Right cardiac atrium (tissue), 5 donors: ENCODE data around the gene MSANTD4. TPM values are rescaled to one million over a fixed set of nuclear protein-coding genes. Genes with fewer than 3 reads are reported as not detected.
"Not testable (repeated sequence)": the region's sequence is repeated elsewhere in the genome, so short reads cannot be mapped to it uniquely, and the experiment has no call there.

ENCODE experiments used
- ATAC-seq, 2 donors: fragments of 200-7000 bp; cut with Tn5 transposase; one replicate each; pipeline versions ENCODE4 v1.8.0 to v1.9.1; 2020; ENCODE audit warnings: moderate library complexity in 2 of 2, mild to moderate bottlenecking in 1 of 2
- DNase-seq, 3 donors: peaks; one replicate each; pipeline ENCODE4 v3.0.0-alpha.2; 2020
- H3K27ac ChIP-seq: one replicate; pipeline ENCODE4 v1.5.1; 2013; ENCODE audit warnings: mild to moderate bottlenecking, low read length, control low read depth, moderate library complexity
- H3K27me3 ChIP-seq: one replicate; pipeline ENCODE4 v1.6.1; 2013; ENCODE audit not compliant: control insufficient read depth, insufficient read depth
- H3K4me1 ChIP-seq: one replicate; pipeline ENCODE4 v1.6.1; 2013; ENCODE audit warnings: low read length; ENCODE audit not compliant: control insufficient read depth, insufficient read depth
- H3K4me3 ChIP-seq: one replicate; pipeline ENCODE4 v1.5.1; 2013; ENCODE audit warnings: low read length, control low read depth
- H3K9me3 ChIP-seq: one replicate; pipeline ENCODE4 v1.6.1; 2013; ENCODE audit warnings: low read length; ENCODE audit not compliant: control insufficient read depth
- WGBS: extraction: QIAGEN DNeasy Blood & Tissue Kit; methylation state at CpG from one replicate; pipeline ENCODE4 v1.1.7; 2013; 5-methylcytosine and 5-hydroxymethylcytosine counted together
- intact Hi-C, 4 donors: fragments of 100-400 bp; cut with DNase I; formaldehyde crosslinking; loops; one replicate each; pipeline versions ENCODE4 v1.11.0 to v1.14.0; 2022 to 2023
- long read RNA-seq, 4 donors: library from polyadenylated mRNA; unstranded; transcript quantifications; one replicate each; pipeline ENCODE4 v2.0.0, GENCODE V29; 2020 to 2021
- polyA plus RNA-seq: library from polyadenylated mRNA; stranded (reverse); fragments of 200-250 nt; gene quantifications from one replicate; pipeline ENCODE4 v1.2.3, GENCODE V29; 2013
- total RNA-seq, 4 donors: library from RNA; stranded (reverse); fragmentation: NEBNext Ultra II Directional; extraction: Animal tissue kit (Norgen Biotek cat#: 25700); gene quantifications; one replicate each; pipeline ENCODE4 v1.2.1, GENCODE V29; 2021
- donor health status: healthy with polysubstance abuse.
- donor health status: DM: no; HTN: yes; CAD: no.
- donor health status: DM: no; HTN: no; CAD: no.
- donor health status: DM: no; HTN: yes; CAD: no; lungs with severe emphysema.
- donor health status: DM: yes; HTN: yes; CAD: no.

Gene MSANTD4
- total RNA-seq (10 to 100 TPM; 17.9 to 23.8 (median 19.5) TPM), polyA plus RNA-seq (9.9 TPM)
- long read RNA-seq, donor 1, full-length matches to known transcripts: 22 of 48 reads
- long read RNA-seq, donor 1, partial matches to known transcripts: 5 of 48 reads
- long read RNA-seq, donor 1, other reads (novel, unspliced or antisense): 21 of 48 reads
- long read RNA-seq, donor 2, full-length matches to known transcripts: 7 of 12 reads
- long read RNA-seq, donor 2, partial matches to known transcripts: 0 of 12 reads
- long read RNA-seq, donor 2, other reads (novel, unspliced or antisense): 5 of 12 reads
- long read RNA-seq, donor 3, full-length matches to known transcripts: 55 of 104 reads
- long read RNA-seq, donor 3, partial matches to known transcripts: 13 of 104 reads
- long read RNA-seq, donor 3, other reads (novel, unspliced or antisense): 36 of 104 reads
- long read RNA-seq, donor 4, full-length matches to known transcripts: 20 of 24 reads
- long read RNA-seq, donor 4, partial matches to known transcripts: 0 of 24 reads
- long read RNA-seq, donor 4, other reads (novel, unspliced or antisense): 4 of 24 reads

DNA sequence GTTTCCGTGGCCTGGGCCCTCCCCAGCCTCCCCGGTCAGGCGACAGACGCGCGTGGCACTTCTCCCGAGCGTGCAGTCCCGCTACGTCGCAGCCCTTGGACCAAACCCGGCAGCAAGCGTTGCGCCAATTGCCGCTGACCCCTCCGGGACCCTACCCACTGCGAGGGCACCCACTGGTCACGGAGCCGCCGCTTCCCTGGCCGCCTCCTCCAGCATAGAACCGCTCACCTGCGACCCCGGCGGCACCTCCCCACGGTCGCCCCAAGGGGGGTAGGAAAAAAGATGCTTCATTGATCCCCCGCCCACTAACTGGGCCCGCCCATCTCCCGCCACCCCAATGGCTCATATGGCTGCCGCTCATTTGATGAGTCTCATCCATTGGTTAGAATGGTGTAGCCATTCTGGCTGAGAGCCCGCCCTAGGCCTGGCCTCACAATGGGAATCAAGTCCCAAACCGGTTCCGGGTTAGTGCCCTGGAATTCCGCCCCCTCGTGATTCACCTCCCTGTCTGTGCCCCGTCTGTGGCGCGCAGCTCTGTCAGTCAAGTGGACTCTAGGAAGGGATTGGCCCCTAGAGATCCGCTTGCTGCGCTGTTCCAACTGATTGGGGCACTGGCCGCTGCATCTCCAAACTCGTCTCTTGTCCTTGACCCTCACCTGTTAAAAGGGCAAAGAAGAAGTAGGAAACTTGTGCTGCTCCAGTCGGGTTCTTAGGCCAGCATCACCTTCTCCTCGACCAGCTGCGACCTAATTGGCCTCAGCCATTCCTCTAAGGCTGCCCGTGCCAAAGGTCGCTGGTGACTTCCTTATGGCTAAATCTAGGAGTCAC, at the start of gene MSANTD4:
Gene MSANTD4, minus strand, starts transcription at position 274 of the 828 bp plus-strand sequence. CDS start 11,323 bp downstream, outside the sequence.
- Histone ChIP-seq H3K9me3 (no peaks in the 10 kb centered on the region), H3K27ac (peak within 1 kb of the TSS; percentile 86), H3K4me3 (peak within 1 kb of the TSS; percentile 88), H3K4me1 (no peaks in the 10 kb centered on the region), H3K27me3 (no peaks in the 10 kb centered on the region)
- ATAC-seq: peak; percentile 100
- intact Hi-C loops: loop anchor here in 2 of 4 donors (2.0 to 5.0 kb wide), 2 partner anchors 55 kb away; partner anchors contain the start of genes AASDHPPT (in 2 of the 2) and KBTBD3 (in 2 of the 2)
- 1% methylated on average over 48 of the region's 48 CpGs for WGBS
- DNase-seq: peak; percentile 99 to 100 (median 100)

DNA sequence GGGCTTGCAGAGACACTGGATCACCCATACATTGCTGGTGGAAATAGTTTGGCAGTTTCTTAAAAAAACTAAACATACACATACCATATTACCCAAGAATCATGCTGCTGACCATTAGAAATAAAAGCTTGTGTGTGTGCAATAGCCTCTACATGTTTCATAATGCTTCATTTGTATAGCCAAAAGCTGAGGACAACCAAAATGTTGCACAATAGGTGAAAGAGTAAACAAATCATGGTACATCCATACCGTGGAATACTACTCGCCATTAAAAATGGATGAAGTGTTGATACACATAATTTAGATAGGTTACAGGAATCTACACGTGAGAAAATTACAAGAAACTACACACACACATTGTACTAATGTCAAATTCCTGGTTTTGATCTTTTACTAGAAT, 48.6 kb upstream of the MSANTD4 start:
- no peak for ATAC-seq
- H3K4me3 ChIP-seq: no peak overlapping the region
- no peak for DNase-seq
- no peaks in the 10 kb centered on the region for H3K27me3 ChIP-seq
- intact Hi-C loops: no loop called here
- H3K4me1 ChIP-seq: no peaks in the 10 kb centered on the region
- no peak overlapping the region for H3K27ac ChIP-seq
- H3K9me3 ChIP-seq: no peaks in the 10 kb centered on the region
- 92% methylated on average over 3 of the region's 3 CpGs for WGBS

DNA sequence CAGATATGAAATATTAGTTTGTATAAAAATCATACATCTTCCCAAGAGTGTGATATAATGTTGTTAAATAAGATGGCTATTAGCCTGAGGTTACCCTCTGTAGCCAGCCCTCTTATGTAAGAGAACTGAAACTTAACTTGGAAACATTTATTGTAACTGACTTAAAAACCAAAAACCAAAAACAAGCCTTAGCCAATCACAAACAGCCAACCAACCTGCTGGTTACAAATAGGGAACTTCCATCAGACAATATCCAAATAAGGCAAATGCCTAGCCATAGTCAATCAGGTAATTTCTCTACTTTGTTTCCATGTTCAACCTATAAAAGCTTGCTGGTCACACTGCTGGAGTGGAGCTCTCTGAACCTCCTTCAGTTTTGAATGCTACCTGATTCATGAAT, 41.0 kb upstream of the MSANTD4 start:
- ATAC-seq: no peak
- intact Hi-C loops: no loop called here
- no peaks in the 10 kb centered on the region for H3K27me3 ChIP-seq

DNA sequence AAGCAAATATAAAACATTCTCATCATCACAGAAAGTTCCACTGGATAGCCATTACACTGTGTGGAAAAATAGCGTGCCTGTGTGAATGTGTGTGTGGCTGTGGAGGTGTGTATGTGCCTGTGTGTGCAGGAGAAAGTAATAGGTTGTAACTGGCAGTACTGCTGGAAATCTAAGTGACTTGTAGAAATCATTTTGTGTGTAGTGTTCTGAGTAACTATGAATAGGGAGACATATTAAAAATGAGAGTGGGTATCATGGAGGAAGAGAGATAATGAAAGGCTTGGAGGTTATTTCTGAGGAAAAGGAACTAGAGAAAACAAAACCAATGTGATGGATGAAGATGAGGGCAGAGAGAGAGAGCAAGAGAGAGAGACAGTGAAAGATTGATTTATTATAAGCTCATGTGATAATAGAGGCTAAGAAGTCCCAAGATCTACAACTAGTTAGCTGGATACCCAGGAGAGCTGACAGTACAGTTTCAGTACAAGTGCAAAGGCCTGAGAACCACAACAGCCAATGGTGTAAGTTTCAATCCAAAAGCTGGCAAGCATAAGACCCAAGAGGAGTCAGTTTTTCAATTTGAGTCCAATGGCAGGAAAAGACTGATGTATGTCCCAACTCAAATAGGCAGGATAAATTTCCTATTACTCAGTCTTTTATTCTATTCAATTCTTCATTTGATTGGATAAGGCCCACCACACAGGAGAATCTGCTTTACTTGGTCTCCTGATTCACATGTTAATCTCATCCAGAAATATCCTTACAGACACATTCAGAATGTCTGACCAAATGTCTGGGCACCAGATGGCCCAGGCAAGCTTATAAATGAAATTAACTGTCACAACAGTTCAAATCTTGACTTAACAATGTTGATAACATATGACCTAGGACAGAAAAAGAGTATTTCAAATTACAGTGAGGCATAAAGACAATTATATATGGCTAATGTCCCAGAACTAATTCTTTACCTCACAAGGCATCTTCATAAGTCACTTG, 40.2 kb upstream of the MSANTD4 start:
- no peak for ATAC-seq
- intact Hi-C loops: no loop called here
- 96% methylated on average over 1 of the region's 1 CpG for WGBS
- DNase-seq: no peak
- H3K27me3 ChIP-seq: no peaks in the 10 kb centered on the region
- H3K4me3 ChIP-seq: no peak overlapping the region
- H3K27ac ChIP-seq: no peak overlapping the region
- H3K9me3 ChIP-seq: no peaks in the 10 kb centered on the region
- H3K4me1 ChIP-seq: no peaks in the 10 kb centered on the region

More for the DNA sequence above, 41.0 kb upstream of the MSANTD4 start:
- DNase-seq: no peak
- H3K9me3 ChIP-seq: no peaks in the 10 kb centered on the region
- H3K4me1 ChIP-seq: no peaks in the 10 kb centered on the region
- no peak overlapping the region for H3K27ac ChIP-seq
- no peak overlapping the region for H3K4me3 ChIP-seq

DNA sequence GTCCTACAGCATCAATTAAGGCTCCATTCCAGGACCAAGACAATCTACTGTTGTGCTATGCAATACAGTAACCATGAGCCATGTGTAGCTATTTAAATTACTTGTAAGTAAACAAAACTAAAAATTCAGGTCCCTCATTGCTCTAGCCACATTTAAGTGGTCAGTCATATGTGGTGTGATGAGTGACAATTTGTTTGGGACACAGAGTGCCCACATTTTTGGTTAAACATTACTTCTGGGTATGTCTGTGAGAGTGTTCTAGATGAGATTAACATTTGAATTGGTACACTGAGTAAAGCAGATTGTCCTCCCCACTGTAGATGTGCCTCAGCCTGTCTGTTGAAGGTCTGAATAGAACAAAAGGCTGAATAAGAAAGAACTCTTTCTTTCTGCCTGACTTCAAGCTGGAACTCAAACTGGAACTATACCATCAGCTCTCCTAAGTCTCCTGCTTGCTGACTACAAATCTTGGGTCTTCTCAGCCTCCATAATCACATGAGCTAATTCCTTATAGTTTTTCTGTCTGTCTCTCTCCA, 39.3 kb upstream of the MSANTD4 start:
- H3K27me3 ChIP-seq: no peaks in the 10 kb centered on the region
- intact Hi-C loops: no loop called here

DNA sequence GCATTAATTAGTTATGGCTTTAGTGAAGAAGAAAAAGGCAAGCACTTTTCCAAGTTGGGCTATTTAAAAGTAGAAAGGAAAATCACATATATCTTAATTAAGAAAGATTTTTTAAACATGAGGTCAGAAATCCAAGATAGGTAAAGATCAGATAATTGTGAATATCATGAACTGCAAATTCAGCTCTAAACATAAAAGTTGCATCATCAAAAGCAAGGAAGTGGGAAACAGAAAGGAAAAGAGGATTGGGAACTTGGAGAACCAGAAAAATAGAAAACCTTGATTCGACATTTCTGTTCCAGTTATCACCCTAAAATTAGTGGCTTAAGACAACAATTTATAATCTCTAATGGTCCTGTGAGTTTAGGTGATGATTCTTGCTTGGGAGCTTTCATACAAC, 37.6 kb upstream of the MSANTD4 start:
- intact Hi-C loops: no loop called here
- ATAC-seq: no peak
- 86% methylated on average over 1 of the region's 1 CpG for WGBS
- H3K4me1 ChIP-seq: no peaks in the 10 kb centered on the region
- no peak overlapping the region for H3K27ac ChIP-seq
- no peaks in the 10 kb centered on the region for H3K9me3 ChIP-seq
- no peak overlapping the region for H3K4me3 ChIP-seq
- DNase-seq: no peak
- H3K27me3 ChIP-seq: no peaks in the 10 kb centered on the region

More for the DNA sequence above, 39.3 kb upstream of the MSANTD4 start:
- no peak overlapping the region for H3K4me3 ChIP-seq
- DNase-seq (no peak), ATAC-seq (no peak)
- H3K4me1 ChIP-seq: no peaks in the 10 kb centered on the region
- H3K27ac ChIP-seq: no peak overlapping the region
- H3K9me3 ChIP-seq: no peaks in the 10 kb centered on the region

DNA sequence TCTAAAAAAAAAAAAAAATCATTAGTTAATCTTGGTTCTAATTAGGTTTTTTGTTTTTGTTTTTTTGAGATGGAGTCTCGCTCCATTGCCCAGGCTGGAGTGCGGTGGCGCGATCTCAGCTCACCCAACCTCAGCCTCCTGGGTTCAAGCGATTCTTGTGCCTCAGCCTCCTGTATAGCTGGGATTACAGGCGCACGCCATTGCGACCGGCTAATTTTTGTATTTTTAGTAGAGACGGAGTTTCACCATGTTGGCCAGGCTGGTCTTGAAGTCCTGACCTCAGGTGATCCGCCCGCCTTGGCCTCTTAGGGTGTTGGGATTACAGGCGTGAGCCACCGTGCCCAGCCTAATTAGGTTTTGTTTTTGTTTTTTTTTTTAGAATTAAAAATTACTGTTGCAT, 36.3 kb upstream of the MSANTD4 start:
- H3K27ac ChIP-seq, H3K4me1 ChIP-seq, H3K4me3 ChIP-seq, intact Hi-C loops, ATAC-seq, H3K9me3 ChIP-seq, H3K27me3 ChIP-seq: not testable (repeated sequence)
- WGBS: 91% methylated on average over 14 of the region's 14 CpGs
- DNase-seq: peak in 1 of 3 donors; percentile 28

DNA sequence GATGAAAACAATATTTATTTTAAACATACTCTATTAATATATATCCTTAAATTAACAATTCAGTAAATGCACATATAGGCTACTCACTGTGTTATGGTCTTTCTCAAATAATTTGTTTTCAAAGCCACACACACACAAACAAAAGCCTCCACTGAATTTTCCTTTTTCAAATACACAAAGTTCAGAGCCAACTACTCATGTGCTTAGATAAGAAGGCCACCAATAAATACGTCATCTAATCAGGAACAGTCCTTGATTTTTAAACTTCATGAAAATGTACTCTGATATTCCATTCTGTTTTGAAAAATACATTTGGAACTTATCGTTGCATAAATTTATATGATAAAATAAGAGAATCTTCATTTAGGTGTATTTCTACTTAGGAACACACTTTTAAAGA, 29.1 kb upstream of the MSANTD4 start:
- no peaks in the 10 kb centered on the region for H3K9me3 ChIP-seq
- ATAC-seq (no peak), DNase-seq (no peak)
- intact Hi-C loops: no loop called here
- 58% methylated on average over 2 of the region's 2 CpGs for WGBS
- no peaks in the 10 kb centered on the region for H3K27me3 ChIP-seq
- no peaks in the 10 kb centered on the region for H3K4me1 ChIP-seq
- H3K27ac ChIP-seq: no peak overlapping the region
- no peak overlapping the region for H3K4me3 ChIP-seq

DNA sequence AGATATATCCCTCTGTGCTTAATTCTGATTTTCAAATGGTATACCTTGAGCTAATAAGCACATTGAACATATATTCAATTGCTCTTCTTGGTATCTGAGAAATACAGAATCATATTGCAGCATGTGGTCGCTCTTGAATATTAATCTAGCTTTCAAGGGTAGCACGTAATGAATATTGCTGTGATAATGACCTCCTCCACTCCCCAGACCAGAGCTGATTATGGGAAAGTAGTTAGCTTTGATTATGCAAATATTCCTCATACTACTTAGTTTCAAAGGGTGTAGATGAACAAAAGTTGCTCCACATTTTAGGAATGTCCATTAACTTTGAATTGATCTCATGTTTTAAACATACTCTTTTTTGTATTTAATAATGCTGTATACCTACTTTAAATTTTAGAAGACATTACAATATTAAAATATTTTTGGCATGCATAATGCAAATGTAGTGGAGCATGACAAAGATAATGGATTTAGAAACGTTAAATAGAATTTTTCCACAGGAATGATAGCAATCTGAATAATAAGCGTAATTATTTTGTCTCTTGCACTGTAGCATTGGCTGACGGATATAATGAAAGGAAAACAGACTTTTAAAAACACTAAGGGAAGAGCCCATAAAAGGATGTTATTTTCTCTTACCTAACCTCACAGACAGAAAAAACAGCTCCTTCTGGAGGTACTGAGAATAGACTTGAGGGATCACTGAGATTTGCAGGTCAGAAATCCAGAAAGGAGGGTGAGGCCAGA, 27.9 kb upstream of the MSANTD4 start:
- no peak for DNase-seq
- intact Hi-C loops: no loop called here
- H3K9me3 ChIP-seq: no peaks in the 10 kb centered on the region
- 72% methylated on average over 5 of the region's 5 CpGs for WGBS
- no peak overlapping the region for H3K4me3 ChIP-seq
- no peaks in the 10 kb centered on the region for H3K4me1 ChIP-seq
- no peaks in the 10 kb centered on the region for H3K27me3 ChIP-seq
- no peak overlapping the region for H3K27ac ChIP-seq
- ATAC-seq: no peak

DNA sequence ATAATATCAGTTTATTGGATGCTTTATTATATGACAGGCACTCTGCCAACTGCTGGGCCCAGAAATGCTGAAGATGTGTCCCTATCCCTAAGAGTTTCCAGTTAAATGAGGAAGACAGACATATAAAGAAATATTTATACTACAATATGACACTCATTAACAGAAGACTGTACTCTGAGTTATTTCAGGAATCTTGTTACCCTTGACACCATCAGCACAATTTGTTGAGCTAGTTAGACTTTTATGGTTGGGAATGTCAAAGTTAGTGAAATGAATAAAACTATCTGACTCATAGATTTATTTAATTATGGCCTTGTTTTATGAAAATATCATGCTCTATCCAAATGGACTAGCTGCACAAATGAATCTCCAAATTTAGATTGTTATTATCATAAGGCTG, 25.6 kb upstream of the MSANTD4 start:
- Histone ChIP-seq H3K4me3 (no peak overlapping the region), H3K4me1 (no peaks in the 10 kb centered on the region), H3K27ac (no peak overlapping the region), H3K27me3 (no peaks in the 10 kb centered on the region), H3K9me3 (no peaks in the 10 kb centered on the region)
- DNase-seq: no peak
- intact Hi-C loops: no loop called here
- ATAC-seq: no peak
